CD4-positive, alpha-beta T cell treated with Interferon gamma for 1 hour (primary cell): Measurements from ENCODE around the gene NUDT22.

ENCODE experiments used
- DNase-seq: peaks from one replicate; pipeline ENCODE4 v3.0.0-alpha.2; 2020

Gene NUDT22

DNA sequence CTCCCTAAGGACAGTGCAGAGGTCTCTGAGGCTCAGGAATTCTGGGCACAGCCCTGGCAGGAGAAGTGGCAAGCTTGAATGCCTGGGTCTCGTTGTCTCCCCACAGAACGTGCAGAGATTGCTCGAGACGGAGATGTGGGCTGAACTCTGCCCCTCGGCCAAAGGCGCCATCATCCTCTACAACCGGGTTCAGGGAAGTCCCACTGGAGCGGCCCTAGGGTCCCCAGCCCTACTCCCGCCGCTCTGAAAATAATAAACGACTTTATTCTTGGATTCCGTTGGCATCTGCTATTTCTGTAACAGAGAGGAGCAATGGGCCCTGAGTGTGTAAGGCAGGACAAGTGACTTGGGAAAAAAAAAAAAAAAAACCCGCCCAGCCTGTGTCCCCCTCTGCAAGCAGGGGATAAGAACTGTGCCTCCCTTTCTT, 3.7 kb downstream of the NUDT22 start:
- no peak for DNase-seq

DNA sequence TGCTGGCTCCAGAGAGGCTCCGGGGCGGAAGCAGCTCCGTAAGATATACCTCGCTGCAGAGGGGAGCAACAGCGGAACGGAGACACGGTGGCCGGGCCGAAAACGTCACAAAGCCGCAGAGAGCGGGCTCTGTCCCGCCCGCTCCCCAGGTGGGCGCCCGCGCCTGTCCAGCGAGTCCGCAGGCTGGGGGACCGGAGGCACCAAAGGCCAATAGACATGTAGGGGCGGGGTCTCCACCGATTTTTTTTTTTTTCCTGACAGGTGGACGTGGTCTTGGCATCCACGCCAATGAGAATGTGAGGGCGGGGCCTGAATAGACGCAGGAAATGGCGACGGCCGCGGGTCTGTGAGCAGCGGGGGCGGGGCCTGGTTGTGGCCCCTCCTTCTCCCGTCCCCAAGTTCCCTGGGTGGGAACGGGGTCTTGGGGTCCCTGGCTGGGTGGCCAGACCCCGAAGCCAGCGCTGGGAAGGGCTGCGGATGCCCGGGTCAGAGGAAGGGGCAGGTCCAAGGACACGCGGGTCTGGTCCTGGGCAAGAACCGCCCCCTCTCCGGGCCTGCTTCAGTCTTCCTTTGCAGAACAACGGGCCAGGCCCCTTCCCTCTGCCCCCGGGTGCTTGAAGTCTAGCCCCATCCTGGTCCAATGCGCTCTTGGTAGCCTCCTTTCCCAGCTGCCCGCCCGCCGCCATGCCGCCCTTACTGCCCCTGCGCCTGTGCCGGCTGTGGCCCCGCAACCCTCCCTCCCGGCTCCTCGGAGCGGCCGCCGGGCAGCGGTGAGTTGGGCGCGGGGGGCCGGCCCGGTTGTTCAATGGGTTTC, 4.3 kb downstream of the NUDT22 start, which contains the start of gene DNAJC4:
TSS of gene DNAJC4 (plus strand) at position 378 of the 814 bp plus-strand sequence. CDS start at position 685, 307 bp downstream.
- DNase-seq: peak; percentile 89

DNA sequence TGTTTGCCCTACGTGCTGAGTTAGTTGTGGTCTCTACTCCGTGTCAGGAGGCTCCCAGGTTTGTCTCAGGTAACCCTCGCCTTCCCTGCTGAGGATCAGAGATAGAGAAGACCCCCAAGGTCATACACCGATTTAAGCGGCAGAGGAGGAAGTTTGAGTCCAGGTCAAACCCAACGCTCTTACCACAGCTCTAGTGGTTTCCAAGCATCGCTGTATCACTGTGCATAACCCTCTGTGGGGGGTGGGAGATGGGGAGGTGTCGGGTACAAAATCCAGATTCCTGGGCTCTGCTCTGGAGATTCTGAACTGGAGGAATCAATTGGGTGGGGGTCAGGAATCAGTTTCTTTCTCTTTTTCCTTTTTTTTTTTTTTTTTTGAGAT, 4.9 kb downstream of the NUDT22 start:
- no peak for DNase-seq

DNA sequence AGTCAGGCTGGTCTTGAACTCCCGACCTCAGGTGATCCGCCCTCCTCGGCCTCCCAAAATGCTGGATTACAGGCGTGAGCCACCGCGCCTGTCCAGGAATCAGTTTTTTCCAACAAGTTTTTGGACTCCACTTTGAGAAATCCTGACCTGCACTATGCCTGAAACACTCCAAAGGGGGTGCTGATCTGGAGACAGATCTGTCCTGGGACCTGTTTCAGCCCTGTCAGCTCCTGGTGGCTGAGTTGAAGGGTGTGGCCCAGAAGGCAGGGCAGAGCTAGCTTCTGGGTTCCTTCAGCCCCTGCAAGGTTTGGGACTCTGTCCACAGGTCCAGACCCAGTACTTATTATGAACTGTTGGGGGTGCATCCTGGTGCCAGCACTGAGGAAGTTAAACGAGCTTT, 5.5 kb downstream of the NUDT22 start:
- DNase-seq: no peak

DNA sequence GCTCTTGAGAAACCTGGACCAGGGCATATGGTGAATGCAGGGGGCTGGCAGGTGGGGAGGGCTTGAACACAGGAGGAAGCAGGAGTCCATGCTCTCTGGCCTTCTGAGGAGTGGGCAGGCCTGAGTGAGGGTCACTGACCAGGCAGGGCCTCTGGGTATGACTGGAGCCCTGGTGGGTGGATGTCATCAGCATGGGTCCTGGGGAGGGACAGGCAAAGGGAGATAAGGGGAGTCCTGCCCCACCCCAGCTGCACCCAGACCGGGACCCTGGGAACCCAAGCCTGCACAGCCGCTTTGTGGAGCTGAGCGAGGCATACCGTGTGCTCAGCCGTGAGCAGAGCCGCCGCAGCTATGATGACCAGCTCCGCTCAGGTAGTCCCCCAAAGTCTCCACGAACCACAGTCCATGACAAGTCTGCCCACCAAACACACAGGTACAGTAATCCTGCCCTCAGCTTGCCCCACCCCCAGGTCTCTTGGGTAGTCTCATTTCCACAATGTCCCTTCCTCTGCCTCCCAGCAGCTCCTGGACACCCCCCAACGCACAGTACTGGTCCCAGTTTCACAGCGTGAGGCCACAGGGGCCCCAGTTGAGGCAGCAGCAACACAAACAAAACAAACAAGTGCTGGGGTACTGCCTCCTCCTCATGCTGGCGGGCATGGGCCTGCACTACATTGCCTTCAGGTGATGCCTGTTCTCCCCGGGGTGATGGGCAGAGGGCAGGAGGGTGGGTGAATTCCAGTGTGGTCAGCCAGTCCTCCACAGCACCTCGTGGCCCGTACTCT, 6.3 kb downstream of the NUDT22 start:
- DNase-seq: no peak

DNA sequence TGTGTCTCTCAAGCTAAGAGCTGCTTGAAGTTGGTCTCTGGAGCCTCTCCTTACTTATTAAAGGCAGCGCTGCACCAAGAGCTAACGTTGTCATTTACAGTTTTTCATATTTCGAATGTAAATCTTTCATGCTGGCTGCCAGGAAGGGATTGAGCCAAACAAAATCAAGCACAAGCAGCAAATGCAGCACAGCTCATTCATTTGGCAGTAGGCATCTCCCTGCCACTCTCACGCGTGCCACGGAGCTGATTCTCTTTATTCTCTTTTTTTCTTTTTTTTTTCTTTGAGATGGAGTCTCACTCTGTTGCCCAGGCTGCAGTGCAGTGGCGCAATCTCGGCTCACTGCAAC, 6.9 kb downstream of the NUDT22 start:
- DNase-seq: no peak

DNA sequence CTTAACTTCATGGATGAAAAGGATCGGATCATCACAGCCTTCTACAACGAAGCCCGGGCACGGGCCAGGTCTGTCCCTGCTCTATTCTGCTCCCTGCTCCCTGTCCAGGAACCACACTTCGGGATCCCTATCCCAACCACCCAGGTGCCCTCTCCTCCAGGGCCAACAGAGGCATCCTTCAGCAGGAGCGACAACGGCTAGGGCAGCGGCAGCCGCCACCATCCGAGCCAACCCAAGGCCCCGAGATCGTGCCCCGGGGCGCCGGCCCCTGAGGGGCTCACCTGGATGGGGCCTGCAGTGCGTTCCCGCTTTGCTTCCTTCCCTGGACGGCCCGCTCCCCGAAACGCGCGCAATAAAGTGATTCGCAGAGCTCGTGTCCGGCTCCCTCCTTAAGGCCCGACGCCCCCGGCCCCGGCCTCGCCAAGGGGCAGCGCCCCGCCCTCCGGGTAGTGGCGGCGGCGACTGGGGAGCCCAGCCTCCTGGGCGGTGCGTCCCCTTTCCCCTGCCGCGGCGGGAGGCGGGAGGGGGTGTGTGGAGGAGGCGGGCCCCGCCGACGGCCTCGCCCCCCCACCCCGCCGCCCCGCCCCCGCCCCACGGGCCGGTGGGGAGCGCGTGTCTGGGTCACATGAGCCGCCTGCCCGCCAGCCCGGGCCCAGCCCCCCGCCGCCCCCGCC, 8.0 kb downstream of the NUDT22 start, which contains the start of gene VEGFB:
TSS of gene VEGFB (plus strand) at position 672 of the 674 bp plus-strand sequence. CDS start 250 bp downstream, outside the sequence.
- DNase-seq: peak; percentile 79

DNA sequence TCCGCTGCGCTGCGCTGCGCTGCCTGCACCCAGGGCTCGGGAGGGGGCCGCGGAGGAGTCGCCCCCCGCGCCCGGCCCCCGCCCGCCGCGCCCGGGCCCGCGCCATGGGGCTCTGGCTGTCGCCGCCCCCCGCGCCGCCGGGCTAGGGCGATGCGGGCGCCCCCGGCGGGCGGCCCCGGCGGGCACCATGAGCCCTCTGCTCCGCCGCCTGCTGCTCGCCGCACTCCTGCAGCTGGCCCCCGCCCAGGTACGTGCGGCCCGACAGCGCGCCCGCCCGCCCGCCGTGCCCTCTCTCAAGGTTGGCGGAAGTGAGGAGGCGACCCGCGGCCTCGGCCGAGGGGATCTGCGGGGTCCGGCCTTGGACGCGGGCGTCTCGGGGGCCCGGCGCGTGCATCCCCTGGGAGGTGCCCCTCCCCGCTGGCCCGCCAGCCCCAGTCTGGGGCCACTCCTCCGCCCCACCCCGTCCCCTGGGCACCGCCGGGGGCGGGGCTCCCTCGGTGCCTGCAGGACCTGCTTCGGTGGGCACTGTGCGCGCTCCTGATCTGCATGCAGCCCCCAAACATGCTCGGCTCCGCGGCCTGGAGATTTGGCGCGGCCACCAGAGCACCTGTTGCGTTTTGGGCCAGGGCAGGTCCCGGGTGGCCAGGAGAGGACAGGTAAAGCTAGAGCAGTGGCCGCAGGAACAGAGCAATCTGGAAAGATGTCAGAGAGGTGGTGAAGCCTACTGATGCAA, 8.7 kb downstream of the NUDT22 start:
- peak; percentile 45 for DNase-seq

DNA sequence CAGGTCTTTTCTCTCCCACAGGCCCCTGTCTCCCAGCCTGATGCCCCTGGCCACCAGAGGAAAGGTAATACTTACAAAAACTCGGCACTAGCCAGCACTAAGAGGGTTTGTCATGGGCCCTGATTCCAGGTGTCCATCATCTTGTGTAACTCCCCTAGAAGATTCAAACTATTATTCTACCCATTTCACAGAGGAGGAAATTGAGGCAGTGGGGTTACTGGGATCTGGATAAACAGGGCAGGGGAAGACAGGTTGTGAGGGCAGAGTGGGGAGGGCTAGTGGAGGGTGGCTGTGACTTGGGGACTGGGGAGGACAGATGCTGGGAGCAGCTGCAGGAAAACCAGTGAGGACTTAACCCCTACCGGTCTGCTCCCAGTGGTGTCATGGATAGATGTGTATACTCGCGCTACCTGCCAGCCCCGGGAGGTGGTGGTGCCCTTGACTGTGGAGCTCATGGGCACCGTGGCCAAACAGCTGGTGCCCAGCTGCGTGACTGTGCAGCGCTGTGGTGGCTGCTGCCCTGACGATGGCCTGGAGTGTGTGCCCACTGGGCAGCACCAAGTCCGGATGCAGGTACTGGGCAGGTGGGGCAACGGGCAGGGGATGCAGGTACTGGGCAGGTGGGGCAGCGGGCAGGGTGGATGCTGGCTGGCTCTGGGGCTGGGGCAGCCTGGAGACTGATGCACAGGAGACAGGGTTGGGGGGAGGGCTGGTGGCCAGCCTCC, 9.5 kb downstream of the NUDT22 start:
- DNase-seq: no peak

DNA sequence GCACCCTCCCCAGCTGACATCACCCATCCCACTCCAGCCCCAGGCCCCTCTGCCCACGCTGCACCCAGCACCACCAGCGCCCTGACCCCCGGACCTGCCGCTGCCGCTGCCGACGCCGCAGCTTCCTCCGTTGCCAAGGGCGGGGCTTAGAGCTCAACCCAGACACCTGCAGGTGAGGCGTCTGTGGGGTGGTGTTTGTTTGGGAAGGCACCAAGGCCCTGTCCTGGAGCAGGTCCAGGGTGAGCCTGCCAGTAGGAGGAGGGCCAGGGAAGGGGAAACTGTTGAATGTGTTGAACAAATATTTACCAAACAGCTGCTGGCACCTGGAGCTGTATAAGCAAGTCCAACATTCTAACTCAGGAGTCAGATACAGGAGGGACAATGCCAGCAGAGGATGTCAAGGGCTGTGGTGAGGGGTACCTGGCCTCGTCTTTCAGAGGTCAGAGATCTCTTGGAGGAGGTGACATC, 11.4 kb downstream of the NUDT22 start:
- no peak for DNase-seq

DNA sequence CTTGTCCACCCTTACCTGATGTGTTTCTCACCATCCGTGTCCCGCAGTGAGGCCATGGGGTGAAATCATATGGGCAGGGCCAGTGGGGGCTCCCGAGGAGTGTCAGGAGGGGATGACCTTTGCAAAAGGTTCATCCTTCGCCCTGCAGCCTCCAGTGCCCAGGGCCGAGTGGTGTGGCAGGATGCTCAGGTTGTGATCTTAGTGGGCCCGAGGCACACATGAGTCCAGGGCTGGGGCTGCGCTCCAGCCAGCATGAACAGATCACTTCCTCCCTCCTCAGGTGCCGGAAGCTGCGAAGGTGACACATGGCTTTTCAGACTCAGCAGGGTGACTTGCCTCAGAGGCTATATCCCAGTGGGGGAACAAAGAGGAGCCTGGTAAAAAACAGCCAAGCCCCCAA, 12.0 kb downstream of the NUDT22 start:
- no peak for DNase-seq

DNA sequence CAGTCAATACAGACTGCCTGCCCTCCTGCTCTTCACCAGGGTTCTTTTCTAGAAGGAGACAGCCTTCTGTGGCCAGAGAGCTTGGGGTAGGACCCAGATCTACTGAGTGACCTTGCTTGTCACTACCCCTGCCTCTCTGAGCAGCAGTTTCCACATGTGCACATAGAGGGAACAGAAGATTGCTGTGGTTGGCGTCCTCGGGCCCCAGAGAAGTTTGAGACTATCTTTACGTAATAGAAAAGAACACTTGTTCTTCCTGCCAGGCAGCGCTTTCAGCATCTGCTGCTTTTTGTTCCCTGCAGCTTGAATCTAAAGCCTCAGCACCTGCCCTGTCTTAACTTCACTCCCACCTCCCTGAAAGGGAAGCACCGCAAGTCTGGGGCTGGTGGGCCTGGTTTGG, 12.9 kb downstream of the NUDT22 start:
- no peak for DNase-seq

DNA sequence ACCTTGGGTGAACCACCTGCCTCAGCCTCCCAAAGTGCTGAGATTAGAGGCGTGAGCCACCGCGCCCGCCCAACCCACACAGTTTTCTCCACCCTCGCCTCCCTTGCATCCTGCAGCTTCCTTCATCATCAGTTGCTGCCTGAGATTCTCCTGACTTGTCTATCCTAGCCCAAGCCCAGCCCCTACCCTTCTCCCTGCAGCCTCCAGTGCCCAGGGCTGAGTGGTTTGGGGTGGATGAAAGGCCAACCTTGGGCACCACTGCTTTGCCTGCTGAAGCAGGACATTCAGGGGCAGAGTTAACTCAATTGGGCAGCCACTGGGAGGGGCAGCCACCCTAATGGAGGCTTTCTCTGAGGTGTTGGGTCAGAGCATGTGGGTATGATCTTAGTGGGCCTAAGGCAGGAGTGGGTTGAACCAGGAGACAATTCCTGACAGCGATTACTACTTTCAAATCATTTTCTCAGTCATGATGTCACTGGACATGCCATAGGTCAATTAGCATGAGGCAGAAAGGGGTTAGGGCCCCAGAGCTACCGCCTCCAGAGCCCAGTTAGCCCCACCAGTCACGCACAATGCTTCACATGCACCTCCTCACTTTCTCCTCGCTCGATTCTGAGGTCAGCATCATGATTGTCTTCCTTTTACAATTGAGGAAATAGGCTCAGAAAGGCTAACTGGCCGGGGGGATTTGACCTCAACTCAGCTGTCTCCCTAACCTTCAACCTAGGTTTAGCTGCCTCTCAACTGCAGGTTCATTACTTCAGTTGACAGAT, 13.8 kb downstream of the NUDT22 start:
- DNase-seq: peak; percentile 81

DNA sequence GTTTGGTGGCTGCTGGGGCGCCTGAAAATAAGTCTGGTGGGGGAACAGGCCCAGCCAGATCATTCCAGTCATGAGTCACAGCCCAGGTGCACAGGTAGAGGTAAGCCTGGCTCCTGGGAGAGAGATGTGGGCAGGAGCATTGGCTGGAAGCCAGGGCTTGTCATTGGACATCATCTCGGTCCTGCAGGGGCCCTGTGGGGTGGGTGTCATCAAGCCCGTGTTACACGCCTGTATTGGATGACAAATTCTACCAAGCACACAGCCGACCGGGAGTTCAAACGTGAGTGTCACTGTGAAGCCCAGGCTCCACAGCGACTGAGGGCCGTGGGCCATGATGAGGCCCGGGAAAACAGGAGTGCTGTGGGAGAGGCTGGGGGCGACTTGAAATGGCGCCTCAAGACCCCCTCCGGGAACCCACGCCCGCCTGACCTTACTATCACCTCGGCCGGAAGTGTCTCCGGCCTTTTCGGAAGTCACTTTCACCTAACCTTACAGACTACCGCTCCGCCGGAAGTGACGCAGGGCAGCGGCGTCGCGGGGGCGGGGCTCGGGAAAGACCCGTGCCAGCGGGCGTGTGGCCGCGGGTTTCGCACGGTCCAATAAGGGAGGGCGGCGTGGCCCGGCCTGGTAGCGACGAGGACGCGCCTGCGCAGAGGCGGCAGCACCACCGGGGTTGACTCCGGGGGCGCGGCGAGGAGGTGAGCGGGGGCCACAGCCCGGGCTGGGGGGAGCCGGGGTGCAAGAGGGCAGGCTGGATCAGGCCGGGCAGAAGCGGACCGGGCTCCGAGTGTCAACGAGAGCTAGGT, 14.6 kb downstream of the NUDT22 start, which contains the start of gene FKBP2:
TSS of gene FKBP2 (plus strand) at position 661 of the 806 bp plus-strand sequence. CDS start 1,293 bp downstream, outside the sequence.
- DNase-seq: peak; percentile 99

DNA sequence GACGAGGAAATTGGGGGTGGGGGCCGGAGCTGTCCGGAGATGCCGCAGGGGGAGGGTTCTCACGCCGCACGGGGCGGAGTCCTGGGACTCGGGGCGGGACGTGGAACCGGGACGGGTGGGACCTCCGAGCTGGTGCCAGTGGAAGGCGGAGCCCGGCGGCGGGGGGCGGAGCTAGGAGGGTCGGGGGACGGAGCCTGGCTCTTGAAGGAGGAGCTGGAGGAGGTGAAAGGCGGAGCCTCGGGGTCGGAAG, 15.1 kb downstream of the NUDT22 start:
- no peak for DNase-seq

DNA sequence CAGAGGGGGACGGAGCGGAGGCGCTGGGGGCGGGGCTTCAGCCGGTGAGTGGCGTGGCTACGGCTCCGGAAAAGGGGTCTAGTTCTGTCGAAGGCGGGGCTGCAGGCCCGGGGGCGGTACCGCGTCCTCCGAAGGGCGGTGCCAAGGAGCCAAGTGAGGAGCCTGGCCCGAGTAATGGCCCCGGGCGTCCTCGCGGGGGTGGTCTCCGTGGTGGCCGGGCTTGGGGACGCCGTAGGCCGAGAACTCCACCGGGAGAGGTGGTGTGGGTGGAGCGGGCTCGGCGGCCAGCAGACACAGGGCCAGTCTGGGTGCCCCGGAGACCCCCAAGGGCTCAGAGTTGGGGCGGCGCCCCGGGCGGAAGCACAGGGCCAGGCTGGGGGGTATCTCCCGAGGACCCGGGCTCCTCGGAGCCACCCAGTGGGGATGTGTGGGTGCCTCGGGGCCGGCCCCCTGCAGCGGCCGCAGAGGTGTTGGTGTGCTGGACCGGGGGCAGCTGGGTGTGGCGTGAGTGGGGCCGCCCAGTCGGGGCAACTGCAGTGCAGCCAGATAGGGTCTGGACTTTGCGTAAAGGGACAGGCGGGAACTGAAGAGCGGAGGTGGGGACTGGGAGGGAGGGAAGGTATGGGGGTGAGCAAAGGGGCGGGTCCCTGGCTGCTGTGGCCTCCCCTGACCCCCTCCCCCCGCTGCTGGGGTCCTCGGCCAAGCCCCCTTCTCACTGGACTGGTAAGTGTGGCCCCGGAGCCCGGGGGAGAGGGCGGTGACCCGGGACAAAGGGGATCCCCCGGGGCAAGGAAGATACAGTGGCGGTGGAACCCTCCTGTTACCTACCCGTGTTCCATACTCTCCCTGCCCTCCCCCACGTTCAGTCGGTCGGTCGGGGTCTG, 15.7 kb downstream of the NUDT22 start:
- peak; percentile 99 for DNase-seq

DNA sequence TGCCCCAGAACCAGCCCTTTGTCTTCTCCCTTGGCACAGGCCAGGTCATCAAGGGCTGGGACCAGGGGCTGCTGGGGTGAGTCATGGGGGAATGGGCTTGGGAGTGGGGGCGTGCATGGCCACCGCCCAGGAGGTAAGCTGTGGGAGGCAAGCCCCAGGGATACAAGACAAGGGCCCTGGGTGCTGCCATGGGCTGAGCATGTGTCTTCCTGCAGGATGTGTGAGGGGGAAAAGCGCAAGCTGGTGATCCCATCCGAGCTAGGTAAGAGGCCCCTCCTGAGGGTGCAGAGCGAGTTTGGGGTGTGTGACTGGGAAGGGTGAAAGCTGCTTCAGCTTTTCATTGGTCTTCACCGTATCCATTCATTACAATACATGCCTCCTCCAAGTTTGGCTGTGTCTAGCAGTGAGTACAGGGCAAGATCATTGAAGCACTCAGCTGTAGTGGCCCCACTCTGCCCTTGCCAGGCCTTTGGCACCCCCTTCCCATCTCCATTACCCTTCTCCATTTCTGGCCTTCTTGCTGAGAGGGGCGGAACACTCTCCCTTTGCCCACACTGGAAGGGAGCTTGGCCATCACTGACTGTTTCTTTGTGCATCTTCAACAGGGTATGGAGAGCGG, 17.3 kb downstream of the NUDT22 start:
- DNase-seq: no peak

DNA sequence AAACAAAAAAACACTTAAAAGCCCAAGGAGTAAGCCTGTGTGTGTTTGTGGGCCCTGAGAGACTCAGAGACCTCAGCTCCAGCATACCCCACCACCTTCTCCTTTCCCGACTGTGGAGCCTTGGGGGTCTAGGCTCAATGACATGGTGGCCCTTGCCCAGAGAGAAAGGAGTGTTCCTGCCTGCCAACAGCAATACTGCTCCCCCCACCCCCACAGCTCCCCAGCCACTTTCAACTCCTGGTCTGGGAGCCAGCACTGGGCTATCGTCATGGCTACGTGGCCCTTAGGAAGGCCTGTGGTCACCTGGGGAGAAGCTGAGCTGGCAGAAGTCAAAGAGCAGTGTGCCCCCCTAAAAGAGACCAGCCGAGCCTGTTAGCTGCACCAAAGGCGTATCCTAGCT, 18.0 kb downstream of the NUDT22 start:
- DNase-seq: no peak

DNA sequence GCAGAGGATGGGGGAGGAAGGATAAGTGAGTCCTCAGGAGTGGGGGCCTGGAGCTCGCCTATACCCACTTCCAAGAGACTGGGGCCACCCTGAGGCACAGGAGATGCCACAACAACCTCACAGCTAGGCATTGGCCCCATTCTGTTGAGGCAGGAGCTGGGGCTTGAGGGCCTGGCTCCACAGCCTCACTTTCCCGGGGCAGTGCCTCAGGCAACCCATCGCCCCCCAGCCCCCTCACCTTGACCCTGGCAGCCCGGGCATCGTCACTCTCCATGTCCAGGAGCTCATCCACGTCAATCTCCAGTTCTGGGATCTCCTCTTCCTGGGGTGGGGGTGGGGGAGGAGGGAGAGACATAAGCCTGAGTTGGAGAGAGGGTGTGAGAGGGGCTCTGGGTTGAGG, 18.9 kb downstream of the NUDT22 start:
- no peak for DNase-seq
